GM18870 (cell line): Measurements from ENCODE around the gene ADIRF.
"Not testable (repeated sequence)": the region's sequence is repeated elsewhere in the genome, so short reads cannot be mapped to it uniquely, and the experiment has no call there.

ENCODE experiments used
- ATAC-seq: cut with Tn5 transposase; IDR thresholded peaks from one replicate; pipeline ENCODE4 v1.9.1; 2021; ENCODE audit warnings: moderate library complexity; ENCODE audit not compliant: unreplicated experiment

The ADIRF gene

DNA sequence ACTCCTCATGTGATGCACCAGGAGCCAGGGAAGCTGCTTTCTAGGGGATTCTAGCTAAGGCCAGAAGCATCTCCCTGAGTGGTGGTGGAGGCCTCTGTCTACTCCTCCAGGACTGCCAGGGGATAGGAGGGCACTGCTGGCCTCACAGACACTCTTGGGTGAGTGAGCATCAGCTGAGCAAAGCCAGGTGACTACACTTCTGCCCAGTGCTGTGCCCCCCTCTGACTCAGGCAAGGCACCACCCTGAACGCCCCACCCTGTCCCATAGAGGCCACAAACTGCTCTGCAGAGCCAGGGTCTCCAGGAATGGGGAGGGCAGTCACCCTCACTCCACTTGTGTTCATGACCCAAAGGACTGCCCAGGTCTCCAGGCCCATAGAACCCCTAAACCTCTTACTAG lies 51.2 kb downstream of the ADIRF start:
- not testable (repeated sequence) for ATAC-seq

DNA sequence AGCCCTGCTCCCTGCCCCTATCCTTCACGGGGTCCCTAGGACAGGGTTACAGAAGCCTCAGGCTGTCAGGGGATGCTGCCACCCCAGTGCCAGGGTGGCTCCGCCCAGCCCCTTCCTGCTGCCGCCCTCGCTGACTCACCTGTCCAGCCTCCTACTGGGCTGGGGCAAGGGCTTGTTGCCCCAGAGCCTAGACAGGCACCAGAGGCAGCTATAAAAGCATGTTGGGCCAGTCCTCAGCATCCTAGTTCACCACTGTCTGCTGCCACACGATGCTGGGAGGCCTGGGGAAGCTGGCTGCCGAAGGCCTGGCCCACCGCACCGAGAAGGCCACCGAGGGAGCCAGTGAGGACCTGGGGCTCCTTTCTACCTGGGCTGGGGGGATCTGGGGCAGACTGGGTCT lies 51.8 kb downstream of the ADIRF start, which contains the start of gene FAM25A:
TSS of gene FAM25A (plus strand) at position 239 of the 400 bp plus-strand sequence. CDS start at position 270, 31 bp downstream.
- not testable (repeated sequence) for ATAC-seq
